H1 (cell line): ENCODE measurements around the gene CNIH3. TPM values are rescaled to one million over a fixed set of nuclear protein-coding genes. Genes with fewer than 3 reads are reported as not detected.

Source experiments
- CTCF ChIA-PET: fragments of 300-600 bp; sonication (Branson Sonifier 250); formaldehyde crosslinking; loops from one replicate; lab custom pipeline; 2021; ENCODE audit not compliant: partially characterized antibody; lab: Charles Lee
- POLR2A ChIA-PET: fragments of 300-600 bp; sonication (Branson Sonifier 250); formaldehyde crosslinking; loops from one replicate; lab custom pipeline; 2021; ENCODE audit warnings: inconsistent platforms; ENCODE audit not compliant: partially characterized antibody; lab: Charles Lee
- DNase-seq, 2 experiments: peaks; one replicate each; pipeline versions ENCODE4 v3.0.0 to v3.0.0-alpha.2; 2010 to 2022; ENCODE audit warnings: low spot score in 2 of 2, low read depth in 1 of 2, mixed read lengths in 1 of 2
- FAIRE-seq: peaks from 2 replicates; lab custom pipeline; 2011; peaks lifted over from hg19 to GRCh38; lab: Jason Lieb, UNC
- H2AFZ ChIP-seq: 2 replicates; pipeline ENCODE4 v1.8.1; 2012; ENCODE audit warnings: low read length, inconsistent platforms
- H2AK5ac ChIP-seq: 2 replicates; pipeline ENCODE4 v1.6.1; 2013; ENCODE audit warnings: low read depth, low read length
- H2BK120ac ChIP-seq: replicated peaks from 2 replicates; pipeline ENCODE3; 2013; ENCODE audit warnings: low read depth, low read length, inconsistent platforms
- H2BK12ac ChIP-seq: 2 replicates; pipeline ENCODE4 v1.6.1; 2013; ENCODE audit warnings: low read depth, low read length
- H2BK15ac ChIP-seq: 2 replicates; pipeline ENCODE4 v1.6.1; 2013; ENCODE audit warnings: low read length
- H2BK20ac ChIP-seq: 2 replicates; pipeline ENCODE4 v1.6.1; 2013; ENCODE audit warnings: low read length
- H2BK5ac ChIP-seq: 2 replicates; pipeline ENCODE4 v1.6.1; 2013; ENCODE audit warnings: low read depth, low read length
- H3K14ac ChIP-seq: 2 replicates; pipeline ENCODE4 v1.6.1; 2013; ENCODE audit warnings: inconsistent platforms; ENCODE audit not compliant: insufficient read length
- H3K18ac ChIP-seq: 2 replicates; pipeline ENCODE4 v1.6.1; 2013; ENCODE audit warnings: low read length; ENCODE audit errors: extremely low read depth
- H3K23ac ChIP-seq: 2 replicates; pipeline ENCODE4 v1.6.1; 2013; ENCODE audit warnings: inconsistent platforms; ENCODE audit not compliant: insufficient read length
- H3K23me2 ChIP-seq: 2 replicates; pipeline ENCODE4 v1.6.1; 2013; ENCODE audit warnings: low read depth, low read length
- H3K27ac ChIP-seq: 2 replicates; pipeline ENCODE4 v1.6.1; 2011; ENCODE audit warnings: low read depth, low read length, inconsistent platforms
- H3K27me3 ChIP-seq, 4 experiments: replicated peaks in 1 of 4; 1 replicate in 1 of 4; 2 replicates in 3 of 4; pipeline versions ENCODE4 v1.6.1 to v1.8.1; 2011 to 2013; ENCODE audit warnings: low read length in 3 of 4, mild to moderate bottlenecking in 3 of 4, inconsistent platforms in 2 of 4, mixed read lengths in 2 of 4, moderate library complexity in 1 of 4; ENCODE audit not compliant: control insufficient read depth in 3 of 4, insufficient read depth in 3 of 4; ENCODE audit errors: extremely low read depth in 1 of 4
- H3K36me3 ChIP-seq, 4 experiments: 2 replicates each; pipeline versions ENCODE4 v1.6.1 to v1.8.1; 2011 to 2013; ENCODE audit warnings: mild to moderate bottlenecking in 4 of 4, low read length in 3 of 4, moderate library complexity in 2 of 4, control low read depth in 1 of 4, inconsistent platforms in 1 of 4; ENCODE audit not compliant: insufficient read depth in 4 of 4, control insufficient read depth in 2 of 4
- H3K4ac ChIP-seq: replicated peaks from 2 replicates; pipeline ENCODE3; 2013; ENCODE audit warnings: low read length, low read depth, mixed read lengths, inconsistent platforms; ENCODE audit not compliant: insufficient read length
- H3K4me1 ChIP-seq, 4 experiments: replicated peaks in 1 of 4; 1 replicate in 1 of 4; 2 replicates in 3 of 4; pipeline versions ENCODE4 v1.6.1 to v1.8.1; 2011 to 2013; ENCODE audit warnings: low read length in 3 of 4, inconsistent platforms in 2 of 4, mixed read lengths in 1 of 4; ENCODE audit not compliant: insufficient read depth in 4 of 4, control insufficient read depth in 3 of 4
- H3K4me2 ChIP-seq, 2 experiments: 2 replicates each; pipeline versions ENCODE4 v1.6.1 to v1.8.1; 2011 to 2013; ENCODE audit warnings: low read depth in 2 of 2, low read length in 2 of 2, control low read depth in 1 of 2, inconsistent platforms in 1 of 2, mild to moderate bottlenecking in 1 of 2; ENCODE audit not compliant: insufficient read depth in 1 of 2
- H3K4me3 ChIP-seq, 4 experiments: fragments of 200-600, 300-600 bp in 1 of 4; sonication (generic), shearing (Covaris generic), sonication (Bioruptor Twin) in 1 of 4; 2 replicates each; pipeline versions ENCODE4 v1.5.1 to v1.8.1; 2011 to 2016; ENCODE audit warnings: low read length in 4 of 4, low read depth in 3 of 4, control low read depth in 2 of 4, inconsistent platforms in 2 of 4, mild to moderate bottlenecking in 2 of 4, mixed read lengths in 1 of 4, moderate library complexity in 1 of 4; ENCODE audit not compliant: insufficient read depth in 2 of 4; ENCODE audit errors: extremely low read depth in 1 of 4
- H3K56ac ChIP-seq: replicated peaks from 2 replicates; pipeline ENCODE3; 2013; ENCODE audit warnings: low read depth, mild to moderate bottlenecking, mixed read lengths, low read length, inconsistent platforms; ENCODE audit not compliant: insufficient read length
- H3K79me1 ChIP-seq: 2 replicates; pipeline ENCODE4 v1.6.1; 2013; ENCODE audit warnings: low read depth, low read length, control low read depth
- H3K79me2 ChIP-seq, 2 experiments: 2 replicates each; pipeline versions ENCODE4 v1.6.1 to v1.8.1; 2012 to 2013; ENCODE audit warnings: low read length in 2 of 2, mild to moderate bottlenecking in 2 of 2, inconsistent platforms in 1 of 2; ENCODE audit not compliant: insufficient read depth in 2 of 2, control insufficient read depth in 1 of 2
- H3K9ac ChIP-seq, 4 experiments: replicated peaks in 1 of 4; 1 replicate in 1 of 4; 2 replicates in 3 of 4; pipeline versions ENCODE4 v1.6.1 to v1.8.1; 2011 to 2013; ENCODE audit warnings: low read depth in 3 of 4, low read length in 3 of 4, control low read depth in 2 of 4, mild to moderate bottlenecking in 2 of 4, moderate library complexity in 2 of 4, inconsistent platforms in 1 of 4; ENCODE audit errors: extremely low read depth in 1 of 4
- H3K9me3 ChIP-seq, 2 experiments: 2 replicates each; pipeline versions ENCODE4 v1.6.1 to v1.8.1; 2012 to 2013; ENCODE audit warnings: mild to moderate bottlenecking in 2 of 2, moderate library complexity in 2 of 2, control low read depth in 1 of 2, inconsistent platforms in 1 of 2, low read depth in 1 of 2, low read length in 1 of 2, mixed read lengths in 1 of 2; ENCODE audit not compliant: insufficient read depth in 2 of 2
- H4K20me1 ChIP-seq, 2 experiments: replicated peaks in 1 of 2; 2 replicates each; pipeline versions ENCODE3 to v1.8.1; 2011 to 2013; ENCODE audit warnings: inconsistent platforms in 2 of 2, low read length in 2 of 2, mild to moderate bottlenecking in 1 of 2; ENCODE audit not compliant: insufficient read depth in 2 of 2, control insufficient read depth in 1 of 2
- H4K5ac ChIP-seq: 2 replicates; pipeline ENCODE4 v1.6.1; 2013; ENCODE audit warnings: low read length, low read depth, mixed read lengths, inconsistent platforms; ENCODE audit not compliant: insufficient read length
- H4K8ac ChIP-seq: 2 replicates; pipeline ENCODE4 v1.8.0; 2013; ENCODE audit warnings: mild to moderate bottlenecking, moderate library complexity, low read length, inconsistent platforms; ENCODE audit not compliant: insufficient read depth; ENCODE audit errors: extremely low read depth
- H4K91ac ChIP-seq: replicated peaks from 2 replicates; pipeline ENCODE3; 2013; ENCODE audit warnings: low read length, mixed read lengths, inconsistent platforms; ENCODE audit not compliant: insufficient read length
- CBX5 ChIP-seq: fragments of 300-800, 300-1000 bp; sonication (generic); IDR thresholded peaks from 2 replicates; pipeline ENCODE4 v1.7.1; 2016; ENCODE audit warnings: antibody characterized with exemption, low read length, low read depth
- CBX8 ChIP-seq: fragments of 300-800, 300-1000 bp; sonication (generic); IDR thresholded peaks from 2 replicates; pipeline ENCODE4 v1.7.1; 2016; ENCODE audit warnings: low read depth, low read length, borderline replicate concordance
- CREB1 ChIP-seq: IDR thresholded peaks from 2 replicates; pipeline ENCODE4 v1.6.1; 2012; ENCODE audit warnings: inconsistent platforms
- CTBP2 ChIP-seq: IDR thresholded peaks from 2 replicates; pipeline ENCODE4 v1.7.0; 2011; ENCODE audit warnings: borderline replicate concordance, mild to moderate bottlenecking, moderate library complexity, mixed read lengths, low read length; ENCODE audit not compliant: insufficient read depth, insufficient read length
- KDM5A ChIP-seq: fragments of 200-600 bp; IDR thresholded peaks from 2 replicates; pipeline ENCODE4 v1.7.1; 2012; ENCODE audit warnings: mild to moderate bottlenecking, low read length, inconsistent platforms, mixed read lengths
- MAX ChIP-seq: IDR thresholded peaks from 2 replicates; pipeline ENCODE4 v1.6.1; 2012; ENCODE audit warnings: inconsistent platforms
- PHF8 ChIP-seq: fragments of 200-600 bp; sonication (generic); conservative IDR thresholded peaks from 2 replicates; pipeline ENCODE4 v1.7.1; 2012; ENCODE audit warnings: low read depth, mild to moderate bottlenecking, inconsistent platforms, low read length, moderate library complexity
- POLR2AphosphoS5 ChIP-seq: IDR thresholded peaks from 2 replicates; pipeline ENCODE4 v1.6.1; 2011; ENCODE audit warnings: low read depth, low read length
- RBBP5 ChIP-seq: IDR thresholded peaks from 2 replicates; pipeline ENCODE4 v1.7.1; 2012; ENCODE audit warnings: low read depth, mild to moderate bottlenecking, inconsistent platforms, low read length, moderate library complexity, borderline replicate concordance
- SUZ12 ChIP-seq: fragments of 200-600 bp; sonication (generic); IDR thresholded peaks from 2 replicates; pipeline ENCODE4 v1.6.1; 2012; ENCODE audit warnings: mild to moderate bottlenecking, inconsistent platforms, low read length, moderate library complexity, mixed read lengths
- YY1 ChIP-seq: IDR thresholded peaks from 2 replicates; pipeline ENCODE4 v1.6.1; 2011; ENCODE audit warnings: low read depth, mild to moderate bottlenecking, low read length
- WGBS, 2 experiments: shearing (Covaris generic) in 1 of 2; methylation state at CpG; one replicate each; pipeline versions ENCODE4 v1.1.6 to v1.1.7; 2013 to 2015; ENCODE audit warnings: low lambda C conversion rate in 2 of 2, mixed read lengths in 2 of 2, inconsistent platforms in 1 of 2, low coverage in 1 of 2, missing lambda C conversion rate in 1 of 2; ENCODE audit not compliant: insufficient replicate concordance in 2 of 2, insufficient coverage in 1 of 2, insufficient read length in 1 of 2; ENCODE audit errors: extremely low coverage in 1 of 2, missing lambda C conversion rate in 1 of 2; 5-methylcytosine and 5-hydroxymethylcytosine counted together
- polyA plus RNA-seq, 7 experiments: library from polyadenylated mRNA; depleted of rRNA in 3 of 7; stranded (reverse) in 5 of 7; unstranded in 2 of 7; fragments of >200 nt in 5 of 7; fragments of 200-250 nt in 2 of 7; gene quantifications; 1 replicate in 5 of 7; 2 replicates in 1 of 7; 4 replicates in 1 of 7; pipeline versions ENCODE4 v1.2.1 to v1.2.3, GENCODE V29; 2011 to 2013; ENCODE audit warnings: missing spikeins in 2 of 7, mixed read lengths in 2 of 7
- total RNA-seq: library from RNA; stranded (reverse); fragmentation: NEBNext Ultra II Directional; extraction: Animal tissue kit (Norgen Biotek cat#: 25700); gene quantifications from 2 replicates; pipeline ENCODE4 v1.2.1, GENCODE V29; 2021

Gene CNIH3
- total and polyA plus RNA-seq, 2 of the 8 experiments (the other 6 are each of a cell fraction or from before 2014, with no cell fraction given), result 3.7 to 5.6 TPM

- H4K20me1 ChIP-seq, result no peaks in the 10 kb centered on the region
- no peak for TF ChIP-seq PHF8
- no peak for TF ChIP-seq CREB1
- TF ChIP-seq SUZ12, result no peak
- TF ChIP-seq CTBP2, result no peak
- no peak for TF ChIP-seq RBBP5
- TF ChIP-seq MAX, result no peak
- no peak for TF ChIP-seq YY1
- TF ChIP-seq CBX5, result no peak
- no peak for TF ChIP-seq CBX8
- no peak for TF ChIP-seq POLR2AphosphoS5
- TF ChIP-seq KDM5A, result no peak
- TF ChIP-seq, all 59 proteins: peak for 0
- H3K18ac ChIP-seq, result no peak overlapping the region
- 91% methylated on average over 5 of the region's 5 CpGs; no CpG with 5 or more reads in 1 of the 2 experiments for WGBS, 2 experiments
- H4K91ac ChIP-seq, result no peak overlapping the region
- POLR2A ChIA-PET, result no interaction called here
- H2BK15ac ChIP-seq, result no peak overlapping the region
- H3K27me3 ChIP-seq, result no peaks in the 10 kb centered on the region; a peak in 1 of 7 replicates
- H2BK12ac ChIP-seq, result no peak overlapping the region
- H3K4me2 ChIP-seq, result no peak overlapping the region
- no peak overlapping the region for H4K5ac ChIP-seq
- H4K8ac ChIP-seq, result no peak overlapping the region
- no peak for DNase-seq
- H2BK120ac ChIP-seq, result no peak overlapping the region
- H3K14ac ChIP-seq, result no peak overlapping the region
- H3K36me3 ChIP-seq, result no peaks in the 10 kb centered on the region
- H3K56ac ChIP-seq, result no peak overlapping the region
- H3K9ac ChIP-seq, result no peak overlapping the region
- no peaks in the 10 kb centered on the region for H3K9me3 ChIP-seq
- no peak overlapping the region for H2AFZ ChIP-seq
- H3K79me2 ChIP-seq, result no peaks in the 10 kb centered on the region
- no peak overlapping the region for H2BK20ac ChIP-seq
- H3K79me1 ChIP-seq, result no peaks in the 10 kb centered on the region
- H3K4me3 ChIP-seq, result no peak overlapping the region
- no peaks in the 10 kb centered on the region; the same call in none of the 2 replicates for H3K23me2 ChIP-seq
- no peak overlapping the region for H3K23ac ChIP-seq
- H3K4me1 ChIP-seq, result peaks cover 0 to 8% (median 2%) of the 10 kb centered on the region in 4 experiments; a peak in 3 of 7 replicates
- H3K4ac ChIP-seq, result no peak overlapping the region
- CTCF ChIA-PET, result interaction anchor here (1.0 to 1.8 kb wide), 2 partner anchors 69 to 81 kb away, joined by 4 to 5 read pairs; no protein-coding TSS in a partner anchor
- no peak overlapping the region for H3K27ac ChIP-seq
- no peak overlapping the region for H2AK5ac ChIP-seq
- FAIRE-seq, result no peak
- H2BK5ac ChIP-seq, result no peak overlapping the region
These were observed 154.2 kb downstream of the CNIH3 start for GRCh38 chr1:224770336-224770693.
